HG03469 (cell line): ENCODE measurements around the gene RFWD3.

Source experiments
- ATAC-seq: cut with Tn5 transposase; IDR thresholded peaks from one replicate; pipeline ENCODE4 v1.9.1; 2021; ENCODE audit warnings: mild to moderate bottlenecking, moderate library complexity, moderate number of reproducible peaks; ENCODE audit not compliant: unreplicated experiment

The RFWD3 gene

GRCh38 chr16:74623839-74624235, 42.8 kb downstream of the RFWD3 start:
- no peak for ATAC-seq

- ATAC-seq: no peak
These were observed 43.4 kb downstream of the RFWD3 start for GRCh38 chr16:74623214-74623838.

GRCh38 chr16:74622005-74622404, 44.7 kb downstream of the RFWD3 start:
- no peak for ATAC-seq

- no peak for ATAC-seq
These were observed 49.4 kb downstream of the RFWD3 start for GRCh38 chr16:74617206-74617788.

- ATAC-seq: no peak
These were observed 55.0 kb downstream of the RFWD3 start for GRCh38 chr16:74611721-74612120.

- ATAC-seq: no peak
These were observed 57.7 kb downstream of the RFWD3 start for GRCh38 chr16:74608944-74609343.

- ATAC-seq: no peak
These were observed 58.3 kb downstream of the RFWD3 start for GRCh38 chr16:74608381-74608780.

- ATAC-seq: no peak
These were observed 58.7 kb downstream of the RFWD3 start for GRCh38 chr16:74607962-74608356.

- ATAC-seq: no peak
These were observed 59.2 kb downstream of the RFWD3 start for GRCh38 chr16:74607310-74607961.

GRCh38 chr16:74606521-74607309, 60.0 kb downstream of the RFWD3 start, which contains the start of gene GLG1:
Gene GLG1, minus strand, starts transcription at chr16:74607114. Its CDS starts 20 bp downstream, at chr16:74607094.
- peak; percentile 89 for ATAC-seq

- no peak for ATAC-seq
These were observed 60.7 kb downstream of the RFWD3 start for GRCh38 chr16:74605746-74606520.

GRCh38 chr16:74605332-74605731, 61.3 kb downstream of the RFWD3 start:
- ATAC-seq: no peak

GRCh38 chr16:74603848-74604247, 62.8 kb downstream of the RFWD3 start:
- ATAC-seq: no peak

- no peak for ATAC-seq
These were observed 65.4 kb downstream of the RFWD3 start for GRCh38 chr16:74601126-74601871.

GRCh38 chr16:74596586-74596985, 70.1 kb downstream of the RFWD3 start:
- no peak for ATAC-seq

GRCh38 chr16:74592847-74593246, 73.8 kb downstream of the RFWD3 start:
- no peak for ATAC-seq

GRCh38 chr16:74591876-74592650, 74.6 kb downstream of the RFWD3 start:
- no peak for ATAC-seq

- no peak for ATAC-seq
These were observed 79.7 kb downstream of the RFWD3 start for GRCh38 chr16:74586948-74587347.

- no peak for ATAC-seq
These were observed 80.7 kb downstream of the RFWD3 start for GRCh38 chr16:74585846-74586443.
